ENCODE data around the gene XPOT. TPM values are rescaled to one million over a fixed set of nuclear protein-coding genes. Genes with fewer than 3 reads are reported as not detected.

The XPOT gene
- total and polyA plus RNA-seq, 5 donors = 8.9 to 33.3 (median 25.9) TPM

GRCh38 chr12:64470495-64470894 is 66.3 kb downstream of the XPOT start:
- WGBS = 68% methylated on average over 2 of the region's 2 CpGs
- H3K4me1 ChIP-seq (ENCODE audit: control insufficient read depth, insufficient read depth, low read length) = peaks cover 5% of the 10 kb centered on the region
- H3K27me3 ChIP-seq (ENCODE audit: control insufficient read depth, insufficient read depth) = no peaks in the 10 kb centered on the region
- DNase-seq (no peak), ATAC-seq (peak in 1 of 2 donors; percentile 44)
- no peak overlapping the region for H3K27ac ChIP-seq (ENCODE audit: low read length)
- no peak overlapping the region for H3K4me3 ChIP-seq (ENCODE audit: low read length)
- H3K9me3 ChIP-seq (ENCODE audit: control insufficient read depth, low read length) = no peaks in the 10 kb centered on the region
- intact Hi-C loops (cut with DNase I) = no loop called here

DNA sequence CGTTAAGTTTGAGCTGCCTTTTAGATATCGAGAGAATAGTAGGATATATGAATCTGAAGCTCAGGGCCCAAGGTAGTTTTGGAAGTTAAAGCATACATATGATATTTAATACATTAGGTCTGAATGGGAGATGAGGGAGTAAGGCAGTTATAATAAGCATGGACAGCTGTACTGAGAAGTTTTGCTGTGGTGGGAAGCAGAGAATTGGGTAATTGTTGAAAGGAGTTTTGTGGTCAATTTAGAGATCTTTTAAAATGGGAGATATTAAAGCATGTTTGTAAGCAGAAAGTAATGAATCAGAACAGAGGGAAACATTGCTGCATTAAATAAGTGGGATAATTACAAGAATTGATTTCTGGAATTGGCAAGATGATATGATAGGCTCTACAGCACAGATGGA is 69.0 kb downstream of the XPOT start:
- DNase-seq (no peak), ATAC-seq (no peak)
- Histone ChIP-seq H3K4me3 (ENCODE audit: low read length) (no peak overlapping the region), H3K27ac (ENCODE audit: low read length) (no peak overlapping the region), H3K9me3 (ENCODE audit: control insufficient read depth, low read length) (no peaks in the 10 kb centered on the region), H3K4me1 (ENCODE audit: control insufficient read depth, insufficient read depth, low read length) (peaks cover 5% of the 10 kb centered on the region), H3K27me3 (ENCODE audit: control insufficient read depth, insufficient read depth) (no peaks in the 10 kb centered on the region)
- WGBS = 94% methylated on average over 2 of the region's 2 CpGs
- intact Hi-C loops (cut with DNase I) = no loop called here

DNA sequence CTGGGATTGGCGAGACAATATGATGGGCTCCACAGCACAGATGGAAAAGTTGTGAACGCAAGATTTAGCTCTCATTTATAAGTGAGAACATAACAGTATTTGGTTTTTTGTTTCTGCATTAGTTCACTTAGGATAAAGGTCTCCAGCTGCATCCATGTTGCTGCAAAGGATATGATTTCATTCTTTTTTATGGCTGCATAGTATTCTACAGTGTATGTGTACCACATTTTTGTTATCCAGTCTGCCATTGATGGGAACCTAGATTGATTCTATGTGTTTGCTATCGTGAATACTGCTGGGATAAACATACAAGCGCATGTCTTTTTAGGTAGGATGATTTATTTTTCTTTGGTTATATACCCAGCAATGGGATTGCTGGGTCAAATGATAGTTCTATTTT is 71.3 kb downstream of the XPOT start:
- Histone ChIP-seq H3K27ac (ENCODE audit: low read length) (no peak overlapping the region), H3K9me3 (ENCODE audit: control insufficient read depth, low read length) (no peaks in the 10 kb centered on the region), H3K27me3 (ENCODE audit: control insufficient read depth, insufficient read depth) (no peaks in the 10 kb centered on the region), H3K4me1 (ENCODE audit: control insufficient read depth, insufficient read depth, low read length) (peaks cover 1% of the 10 kb centered on the region), H3K4me3 (ENCODE audit: low read length) (no peak overlapping the region)
- 98% methylated on average over 4 of the region's 4 CpGs for WGBS
- no peak for DNase-seq
- intact Hi-C loops (cut with DNase I) = no loop called here
- ATAC-seq = no peak

DNA sequence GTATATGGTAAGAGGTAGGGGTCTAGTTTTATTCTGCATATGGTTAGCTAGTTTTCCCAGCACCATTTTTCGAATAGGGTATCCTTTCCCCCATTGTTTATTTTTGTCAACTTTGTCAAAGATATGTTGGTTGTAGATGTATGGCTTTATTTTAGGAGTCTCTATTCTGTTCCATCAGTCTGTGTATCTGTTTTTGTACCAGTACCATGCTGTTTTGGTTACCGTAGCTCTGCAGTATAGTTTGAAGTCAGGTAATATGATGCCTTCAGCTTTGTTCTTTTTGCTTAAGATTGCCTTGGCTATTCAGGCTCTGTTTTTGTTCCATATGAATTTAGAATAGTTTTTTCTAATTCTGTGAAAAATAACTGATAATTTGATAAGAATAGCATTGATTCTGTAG is 72.7 kb downstream of the XPOT start:
- no peak for ATAC-seq
- Histone ChIP-seq H3K4me1 (ENCODE audit: control insufficient read depth, insufficient read depth, low read length) (no peaks in the 10 kb centered on the region), H3K4me3 (ENCODE audit: low read length) (no peak overlapping the region), H3K27ac (ENCODE audit: low read length) (no peak overlapping the region), H3K9me3 (ENCODE audit: control insufficient read depth, low read length) (no peaks in the 10 kb centered on the region), H3K27me3 (ENCODE audit: control insufficient read depth, insufficient read depth) (no peaks in the 10 kb centered on the region)
- 98% methylated on average over 2 of the region's 2 CpGs for WGBS
- intact Hi-C loops (cut with DNase I) = no loop called here
- no peak for DNase-seq

DNA sequence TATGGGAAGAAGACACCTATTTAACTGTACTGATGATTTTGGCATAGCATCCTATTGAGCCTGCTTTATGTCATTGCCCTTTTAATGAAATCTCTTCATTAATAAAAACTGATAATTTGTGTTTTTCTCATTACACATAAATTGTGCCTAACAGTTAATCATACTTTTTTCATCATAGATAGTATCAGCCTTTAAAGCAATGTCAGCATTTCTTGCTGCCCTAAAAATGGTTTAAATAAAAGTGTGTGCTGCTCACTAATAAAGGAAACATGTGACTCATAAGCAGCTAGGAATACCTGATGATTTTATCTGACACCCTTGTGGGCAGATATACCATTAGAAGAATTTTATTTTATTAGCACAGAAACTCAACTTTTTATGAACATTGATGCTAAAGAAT is 74.5 kb downstream of the XPOT start:
- no peak for DNase-seq
- Histone ChIP-seq H3K27me3 (ENCODE audit: control insufficient read depth, insufficient read depth) (no peaks in the 10 kb centered on the region), H3K4me3 (ENCODE audit: low read length) (no peak overlapping the region), H3K27ac (ENCODE audit: low read length) (no peak overlapping the region), H3K9me3 (ENCODE audit: control insufficient read depth, low read length) (no peaks in the 10 kb centered on the region), H3K4me1 (ENCODE audit: control insufficient read depth, insufficient read depth, low read length) (no peaks in the 10 kb centered on the region)
- intact Hi-C loops (cut with DNase I) = no loop called here
- ATAC-seq = no peak

DNA sequence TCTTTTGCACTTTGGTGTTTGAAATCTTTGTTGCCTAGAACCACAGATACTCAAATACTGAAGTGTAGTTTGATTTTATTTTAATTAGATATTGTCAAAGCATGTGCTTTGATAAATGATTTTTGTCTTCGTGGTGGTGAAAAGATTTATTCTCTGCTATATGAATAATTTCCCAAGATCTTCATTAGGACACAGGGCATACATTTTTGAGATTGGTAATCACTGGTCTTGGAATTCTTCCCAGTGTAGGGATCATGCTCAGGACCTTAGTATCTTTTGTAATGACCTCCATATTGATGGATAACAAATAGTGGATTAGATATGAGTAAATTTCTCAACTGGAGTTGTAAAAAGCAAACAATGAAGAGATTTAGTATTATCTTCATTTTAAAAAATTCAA is 76.0 kb downstream of the XPOT start:
- H3K27me3 ChIP-seq (ENCODE audit: control insufficient read depth, insufficient read depth) = no peaks in the 10 kb centered on the region
- H3K27ac ChIP-seq (ENCODE audit: low read length) = no peak overlapping the region
- H3K4me1 ChIP-seq (ENCODE audit: control insufficient read depth, insufficient read depth, low read length) = no peaks in the 10 kb centered on the region
- no peak overlapping the region for H3K4me3 ChIP-seq (ENCODE audit: low read length)
- DNase-seq (no peak), ATAC-seq (no peak)
- WGBS = 79% methylated on average over 1 of the region's 1 CpG
- intact Hi-C loops (cut with DNase I) = loop anchor here in 1 of 4 donors (10.0 kb wide), 1 partner anchor 55 kb away; no protein-coding TSS in a partner anchor
- no peaks in the 10 kb centered on the region for H3K9me3 ChIP-seq (ENCODE audit: control insufficient read depth, low read length)

GRCh38 chr12:64486657-64487056 is 82.5 kb downstream of the XPOT start:
- Histone ChIP-seq H3K4me3 (ENCODE audit: low read length) (no peak overlapping the region), H3K27ac (ENCODE audit: low read length) (no peak overlapping the region), H3K4me1 (ENCODE audit: control insufficient read depth, insufficient read depth, low read length) (no peaks in the 10 kb centered on the region), H3K9me3 (ENCODE audit: control insufficient read depth, low read length) (no peaks in the 10 kb centered on the region), H3K27me3 (ENCODE audit: control insufficient read depth, insufficient read depth) (no peaks in the 10 kb centered on the region)
- intact Hi-C loops (cut with DNase I) = loop anchor here in 1 of 4 donors (10.0 kb wide), 1 partner anchor 62 kb away; no protein-coding TSS in a partner anchor
- 98% methylated on average over 3 of the region's 3 CpGs for WGBS
- DNase-seq (no peak), ATAC-seq (no peak)

DNA sequence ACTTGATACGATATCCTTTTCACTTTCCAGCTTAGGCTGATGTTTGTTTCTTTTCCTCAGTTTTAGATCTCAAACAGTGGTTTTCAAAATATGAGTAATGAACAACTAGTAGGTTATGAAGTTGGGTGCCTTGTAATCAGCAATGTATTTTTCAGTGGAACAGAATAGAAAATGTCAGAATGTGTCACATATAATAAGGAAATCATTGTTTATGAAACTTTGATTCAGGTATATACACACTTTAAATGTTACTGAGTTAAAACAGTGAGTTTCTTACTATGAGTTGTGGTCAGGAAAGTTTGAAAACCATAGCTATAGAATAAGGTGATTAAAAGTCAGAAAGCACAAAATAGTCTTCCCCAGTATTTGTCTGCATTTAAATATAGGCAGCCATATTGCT is 87.5 kb downstream of the XPOT start:
- intact Hi-C loops (cut with DNase I) = loop anchor here in 1 of 4 donors (10.0 kb wide), 1 partner anchor 67 kb away; no protein-coding TSS in a partner anchor
- H3K27ac ChIP-seq (ENCODE audit: low read length) = no peak overlapping the region
- no peaks in the 10 kb centered on the region for H3K27me3 ChIP-seq (ENCODE audit: control insufficient read depth, insufficient read depth)
- no peak for ATAC-seq
- no peaks in the 10 kb centered on the region for H3K4me1 ChIP-seq (ENCODE audit: control insufficient read depth, insufficient read depth, low read length)
- no peak for DNase-seq
- H3K4me3 ChIP-seq (ENCODE audit: low read length) = no peak overlapping the region
- WGBS = 92% methylated on average over 1 of the region's 1 CpG
- no peaks in the 10 kb centered on the region for H3K9me3 ChIP-seq (ENCODE audit: control insufficient read depth, low read length)

- WGBS = 97% methylated on average over 3 of the region's 3 CpGs
- Histone ChIP-seq H3K27ac (ENCODE audit: low read length) (no peak overlapping the region), H3K9me3 (ENCODE audit: control insufficient read depth, low read length) (no peaks in the 10 kb centered on the region), H3K4me1 (ENCODE audit: control insufficient read depth, insufficient read depth, low read length) (no peaks in the 10 kb centered on the region), H3K27me3 (ENCODE audit: control insufficient read depth, insufficient read depth) (no peaks in the 10 kb centered on the region), H3K4me3 (ENCODE audit: low read length) (no peak overlapping the region)
- ATAC-seq (no peak), DNase-seq (no peak)
- intact Hi-C loops (cut with DNase I) = loop anchor here in 1 of 4 donors (10.0 kb wide), 1 partner anchor 69 kb away; no protein-coding TSS in a partner anchor
These were observed 89.3 kb downstream of the XPOT start for GRCh38 chr12:64493513-64493912.

GRCh38 chr12:64494998-64495729 is 91.0 kb downstream of the XPOT start:
- no peaks in the 10 kb centered on the region for H3K4me1 ChIP-seq (ENCODE audit: control insufficient read depth, insufficient read depth, low read length)
- no peak overlapping the region for H3K27ac ChIP-seq (ENCODE audit: low read length)
- no peak overlapping the region for H3K4me3 ChIP-seq (ENCODE audit: low read length)
- 80% methylated on average over 5 of the region's 5 CpGs for WGBS
- H3K27me3 ChIP-seq (ENCODE audit: control insufficient read depth, insufficient read depth) = no peaks in the 10 kb centered on the region
- DNase-seq (no peak), ATAC-seq (no peak)
- H3K9me3 ChIP-seq (ENCODE audit: control insufficient read depth, low read length) = no peaks in the 10 kb centered on the region
- intact Hi-C loops (cut with DNase I) = loop anchor here in 1 of 4 donors (10.0 kb wide), 1 partner anchor 70 kb away; no protein-coding TSS in a partner anchor

DNA sequence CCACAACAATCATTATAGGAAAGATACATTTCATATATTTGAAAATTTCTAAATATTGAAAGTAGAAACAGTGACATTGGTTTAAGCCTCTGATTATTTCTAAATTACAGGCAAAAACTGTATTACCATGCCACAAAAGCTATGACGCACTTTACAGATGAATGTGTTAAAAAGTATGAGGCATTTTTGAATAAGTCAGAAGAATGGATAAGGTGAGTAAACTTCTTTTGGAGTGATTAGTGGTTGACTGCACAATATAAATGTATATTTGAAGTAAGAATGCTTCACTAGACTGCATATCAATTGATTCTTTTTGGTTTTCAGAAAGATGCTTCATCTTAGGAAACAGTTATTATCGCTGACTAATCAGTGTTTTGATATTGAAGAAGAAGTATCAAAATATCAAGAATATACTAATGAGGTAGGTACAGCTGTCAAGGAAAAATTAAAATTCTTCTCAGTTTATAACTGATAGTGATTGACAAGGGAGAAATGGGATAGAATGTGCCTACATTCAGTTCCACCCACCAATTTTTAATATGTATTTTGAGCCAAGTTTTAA is 92.7 kb downstream of the XPOT start:
- H3K27me3 ChIP-seq (ENCODE audit: control insufficient read depth, insufficient read depth) = no peaks in the 10 kb centered on the region
- intact Hi-C loops (cut with DNase I) = loop anchor here in 1 of 4 donors (10.0 kb wide), 1 partner anchor 72 kb away; no protein-coding TSS in a partner anchor
- H3K4me3 ChIP-seq (ENCODE audit: low read length) = no peak overlapping the region
- ATAC-seq (no peak), DNase-seq (no peak)
- H3K4me1 ChIP-seq (ENCODE audit: control insufficient read depth, insufficient read depth, low read length) = no peaks in the 10 kb centered on the region
- no peaks in the 10 kb centered on the region for H3K9me3 ChIP-seq (ENCODE audit: control insufficient read depth, low read length)
- H3K27ac ChIP-seq (ENCODE audit: low read length) = no peak overlapping the region
- 98% methylated on average over 2 of the region's 2 CpGs for WGBS
